ENCODE measurements around the gene NOMO2.
"Not testable (repeated sequence)": the region's sequence is repeated elsewhere in the genome, so short reads cannot be mapped to it uniquely, and the experiment has no call there.

The NOMO2 gene

DNA sequence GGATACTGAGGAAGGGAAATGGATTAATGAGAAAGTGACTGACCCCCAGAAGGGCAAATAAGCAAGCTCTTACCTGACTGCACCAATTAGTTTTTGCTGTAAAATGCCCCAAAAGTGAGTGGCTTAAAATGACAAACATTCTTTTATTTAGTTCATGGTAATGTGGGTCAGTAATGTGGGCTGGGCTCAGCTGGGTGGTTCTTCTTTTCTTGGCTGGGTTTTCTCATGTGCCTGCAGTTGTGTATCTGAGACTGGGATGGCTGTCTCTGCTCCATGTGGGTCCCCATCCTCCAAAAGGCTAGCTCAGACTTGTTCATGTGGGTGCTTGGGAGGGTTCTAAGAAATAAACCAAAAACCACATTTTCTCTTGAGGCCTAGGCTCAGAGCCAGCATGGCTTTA lies 29.5 kb upstream of the NOMO2 start:
- H3K9ac ChIP-seq (ENCODE audit: low read depth, low read length); H3K36me3 ChIP-seq (ENCODE audit: control insufficient read depth, insufficient read depth, low read length); H3K4me3 ChIP-seq (ENCODE audit: low read depth, low read length); H3K27me3 ChIP-seq (ENCODE audit: control insufficient read depth, insufficient read depth, low read length); H3K4me1 ChIP-seq (ENCODE audit: control insufficient read depth, insufficient read depth, low read length); H3K9me3 ChIP-seq (ENCODE audit: control insufficient read depth, insufficient read depth, low read length): not testable (repeated sequence)

DNA sequence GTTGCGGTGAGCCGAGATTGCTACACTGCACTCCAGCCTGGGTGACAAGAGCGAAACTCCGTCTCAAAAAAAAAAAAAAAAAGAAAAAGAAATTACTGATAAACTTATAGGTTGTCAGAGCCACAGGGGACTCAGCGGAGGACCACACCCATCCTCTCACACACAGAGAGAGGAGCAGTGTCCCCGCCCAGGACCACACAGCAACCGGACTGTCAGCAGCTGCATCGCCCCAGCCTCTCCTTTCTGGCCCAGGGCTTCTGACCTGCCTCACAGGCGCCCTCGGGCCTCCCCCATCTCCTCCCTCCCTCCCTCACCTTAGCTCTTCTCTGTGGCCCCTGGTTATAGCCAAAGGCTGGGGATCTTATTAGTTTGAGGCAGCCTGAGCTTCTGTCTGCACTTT lies 27.9 kb upstream of the NOMO2 start:
- H3K36me3 ChIP-seq (ENCODE audit: control insufficient read depth, insufficient read depth, low read length); H3K27me3 ChIP-seq (ENCODE audit: control insufficient read depth, insufficient read depth, low read length); H3K9me3 ChIP-seq (ENCODE audit: control insufficient read depth, insufficient read depth, low read length); H3K4me1 ChIP-seq (ENCODE audit: control insufficient read depth, insufficient read depth, low read length); H3K4me3 ChIP-seq (ENCODE audit: low read depth, low read length); H3K9ac ChIP-seq (ENCODE audit: low read depth, low read length): not testable (repeated sequence)

DNA sequence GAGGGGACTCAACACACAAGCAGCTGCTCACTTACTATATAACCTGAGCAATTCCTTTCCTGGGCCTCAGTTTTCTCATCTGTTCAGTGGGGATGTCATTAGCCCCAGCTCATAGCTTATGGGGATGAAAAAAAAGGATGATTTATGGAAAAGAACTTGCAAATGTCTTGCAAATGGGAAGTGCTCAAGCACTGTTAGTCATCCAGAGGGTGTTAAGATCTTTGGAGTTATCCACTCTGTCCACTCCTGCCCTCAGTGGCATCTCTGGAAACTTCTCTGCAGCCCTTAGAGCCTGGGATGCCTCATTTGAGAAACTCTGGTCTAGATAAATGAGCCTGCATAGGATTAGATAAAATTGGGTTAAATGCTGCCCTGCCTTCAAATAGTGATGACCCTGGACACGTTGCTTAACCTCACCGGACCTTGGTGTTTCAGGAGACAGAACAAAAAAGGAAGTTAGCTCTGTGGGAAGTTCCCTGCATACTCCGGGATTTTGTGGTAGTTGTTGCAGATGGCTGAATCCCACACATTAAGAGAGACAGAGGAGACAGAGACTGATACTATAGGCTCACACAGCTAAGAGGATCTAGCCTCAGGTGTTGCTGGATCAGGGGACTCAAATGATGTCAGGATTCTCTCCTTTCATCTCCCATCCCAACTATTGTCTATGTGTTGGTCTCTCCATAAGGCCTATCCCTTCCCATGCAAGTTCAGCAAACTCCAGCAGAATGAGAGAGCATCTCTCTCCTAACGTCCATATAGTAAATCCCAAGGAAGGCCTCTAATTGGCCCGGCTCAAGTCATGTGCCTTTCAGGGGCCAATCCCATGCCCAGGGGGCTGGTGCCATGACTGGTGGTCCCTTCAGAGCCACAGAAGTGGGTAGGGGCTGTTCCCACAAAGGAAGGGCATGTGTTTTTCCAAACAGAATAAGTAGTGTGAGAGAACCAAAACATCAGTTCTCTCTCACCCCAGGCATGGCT lies 25.0 kb upstream of the NOMO2 start:
- not testable (repeated sequence) for H3K9ac ChIP-seq (ENCODE audit: low read depth, low read length); H3K9me3 ChIP-seq (ENCODE audit: control insufficient read depth, insufficient read depth, low read length); H3K27me3 ChIP-seq (ENCODE audit: control insufficient read depth, insufficient read depth, low read length); H3K36me3 ChIP-seq (ENCODE audit: control insufficient read depth, insufficient read depth, low read length); H3K4me1 ChIP-seq (ENCODE audit: control insufficient read depth, insufficient read depth, low read length); H3K4me3 ChIP-seq (ENCODE audit: low read depth, low read length)

DNA sequence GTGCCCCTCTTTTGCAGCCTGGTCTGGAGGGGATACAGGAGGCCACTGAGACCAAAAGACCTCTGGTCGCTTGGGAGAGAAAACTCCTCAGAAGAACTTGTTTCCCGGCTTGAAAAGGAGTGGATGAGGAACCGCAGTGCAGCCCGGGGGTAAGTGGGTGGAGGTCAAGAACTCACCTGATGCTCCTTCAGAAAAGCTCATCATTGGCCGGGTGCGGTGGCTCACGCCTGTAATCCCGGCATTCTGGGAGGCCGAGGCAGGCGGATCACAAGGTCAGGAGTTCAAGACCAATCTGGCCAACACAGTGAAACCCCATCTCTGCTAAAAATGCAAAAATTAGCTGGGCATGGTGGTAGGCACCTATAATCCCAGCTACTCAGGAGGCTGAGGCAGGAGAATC lies 23.9 kb upstream of the NOMO2 start:
- H3K27me3 ChIP-seq (ENCODE audit: control insufficient read depth, insufficient read depth, low read length); H3K9ac ChIP-seq (ENCODE audit: low read depth, low read length); H3K9me3 ChIP-seq (ENCODE audit: control insufficient read depth, insufficient read depth, low read length); H3K36me3 ChIP-seq (ENCODE audit: control insufficient read depth, insufficient read depth, low read length); H3K4me1 ChIP-seq (ENCODE audit: control insufficient read depth, insufficient read depth, low read length); H3K4me3 ChIP-seq (ENCODE audit: low read depth, low read length): not testable (repeated sequence)

DNA sequence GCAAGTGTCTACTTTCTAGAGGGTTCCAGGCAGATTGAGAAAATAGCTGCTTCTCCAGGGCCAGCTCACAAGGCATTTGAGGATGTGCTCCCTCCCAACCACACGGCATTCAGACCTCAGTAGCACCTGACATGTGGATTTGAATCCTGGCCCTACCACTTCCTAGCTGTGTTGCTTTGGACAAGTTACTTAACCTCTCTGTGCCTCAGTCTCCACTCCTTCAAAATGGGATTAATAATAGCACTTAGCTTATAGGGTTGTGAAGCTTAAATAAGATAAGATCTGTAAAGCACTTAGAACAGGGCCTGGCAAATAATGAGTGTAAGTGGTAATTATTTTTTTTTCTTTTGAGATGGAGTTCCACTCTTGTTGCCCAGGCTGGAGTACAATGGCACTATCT lies 21.0 kb upstream of the NOMO2 start:
- no peak overlapping the region for H3K4me3 ChIP-seq (ENCODE audit: low read depth, low read length)
- H3K9me3 ChIP-seq (ENCODE audit: control insufficient read depth, insufficient read depth, low read length): no peaks in the 10 kb centered on the region
- no peaks in the 10 kb centered on the region for H3K4me1 ChIP-seq (ENCODE audit: control insufficient read depth, insufficient read depth, low read length)
- H3K27me3 ChIP-seq (ENCODE audit: control insufficient read depth, insufficient read depth, low read length): no peaks in the 10 kb centered on the region
- H3K36me3 ChIP-seq (ENCODE audit: control insufficient read depth, insufficient read depth, low read length): no peaks in the 10 kb centered on the region
- no peak overlapping the region for H3K9ac ChIP-seq (ENCODE audit: low read depth, low read length)

DNA sequence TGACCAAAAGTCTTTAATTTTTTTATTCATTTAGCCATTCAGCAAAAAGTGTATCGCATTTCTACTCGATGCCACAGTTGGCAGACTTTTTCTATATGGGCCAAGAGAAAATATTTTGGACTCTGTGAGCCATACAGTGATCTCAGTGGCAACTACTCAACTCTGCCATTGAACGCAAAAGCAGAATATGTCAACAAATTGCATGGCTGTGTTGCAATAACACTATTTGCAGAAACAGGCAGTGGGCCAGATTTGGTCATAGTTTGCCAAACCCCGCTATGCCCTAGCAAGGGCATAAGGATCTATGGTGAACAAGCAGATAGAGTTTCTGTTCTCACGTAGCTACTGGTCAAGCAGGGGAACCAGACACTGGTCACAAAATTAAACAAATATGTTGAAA lies 18.5 kb upstream of the NOMO2 start:
- H3K27me3 ChIP-seq (ENCODE audit: control insufficient read depth, insufficient read depth, low read length); H3K4me3 ChIP-seq (ENCODE audit: low read depth, low read length); H3K4me1 ChIP-seq (ENCODE audit: control insufficient read depth, insufficient read depth, low read length); H3K36me3 ChIP-seq (ENCODE audit: control insufficient read depth, insufficient read depth, low read length); H3K9ac ChIP-seq (ENCODE audit: low read depth, low read length); H3K9me3 ChIP-seq (ENCODE audit: control insufficient read depth, insufficient read depth, low read length): not testable (repeated sequence)

DNA sequence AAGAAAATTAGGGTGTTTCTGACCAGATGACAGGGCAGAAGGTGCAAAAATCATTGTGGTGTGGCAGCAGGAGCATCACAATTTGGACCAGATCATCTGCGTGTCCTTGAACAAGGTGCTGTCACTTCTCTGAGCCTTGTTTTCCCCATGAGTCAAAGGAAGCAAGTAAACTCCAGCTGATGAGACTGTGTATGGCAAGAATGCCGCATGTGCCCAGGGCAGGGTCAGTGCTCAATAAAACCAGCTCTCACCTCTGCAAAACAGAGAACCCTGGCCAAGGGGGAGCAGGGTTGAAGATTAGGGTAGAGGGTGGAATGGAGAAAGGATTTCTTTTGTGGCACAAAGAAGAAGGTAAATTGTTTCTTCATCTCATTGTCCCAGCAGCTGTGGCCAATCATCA lies 17.4 kb upstream of the NOMO2 start:
- H3K9me3 ChIP-seq (ENCODE audit: control insufficient read depth, insufficient read depth, low read length); H3K27me3 ChIP-seq (ENCODE audit: control insufficient read depth, insufficient read depth, low read length); H3K36me3 ChIP-seq (ENCODE audit: control insufficient read depth, insufficient read depth, low read length); H3K4me3 ChIP-seq (ENCODE audit: low read depth, low read length); H3K9ac ChIP-seq (ENCODE audit: low read depth, low read length); H3K4me1 ChIP-seq (ENCODE audit: control insufficient read depth, insufficient read depth, low read length): not testable (repeated sequence)

DNA sequence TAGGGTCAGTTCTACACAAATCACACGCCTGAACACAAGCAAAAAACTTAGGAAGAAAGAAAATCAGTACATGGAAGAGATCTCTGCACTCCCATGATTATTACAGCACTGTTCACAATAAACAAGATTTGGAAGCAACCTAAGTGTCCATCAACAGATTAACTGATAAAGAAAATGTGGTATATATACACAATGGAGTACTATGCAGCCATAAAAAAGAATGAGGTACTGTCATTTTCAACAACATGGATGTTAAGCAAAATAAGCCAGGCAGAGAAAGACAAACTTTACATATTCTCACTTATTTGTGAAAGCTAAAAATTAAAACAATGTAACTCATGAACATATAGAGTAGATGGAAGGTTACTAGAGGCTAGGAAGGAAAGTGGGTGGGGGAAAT lies 16.0 kb upstream of the NOMO2 start:
- not testable (repeated sequence) for H3K4me3 ChIP-seq (ENCODE audit: low read depth, low read length); H3K27me3 ChIP-seq (ENCODE audit: control insufficient read depth, insufficient read depth, low read length); H3K36me3 ChIP-seq (ENCODE audit: control insufficient read depth, insufficient read depth, low read length); H3K9me3 ChIP-seq (ENCODE audit: control insufficient read depth, insufficient read depth, low read length); H3K9ac ChIP-seq (ENCODE audit: low read depth, low read length); H3K4me1 ChIP-seq (ENCODE audit: control insufficient read depth, insufficient read depth, low read length)

DNA sequence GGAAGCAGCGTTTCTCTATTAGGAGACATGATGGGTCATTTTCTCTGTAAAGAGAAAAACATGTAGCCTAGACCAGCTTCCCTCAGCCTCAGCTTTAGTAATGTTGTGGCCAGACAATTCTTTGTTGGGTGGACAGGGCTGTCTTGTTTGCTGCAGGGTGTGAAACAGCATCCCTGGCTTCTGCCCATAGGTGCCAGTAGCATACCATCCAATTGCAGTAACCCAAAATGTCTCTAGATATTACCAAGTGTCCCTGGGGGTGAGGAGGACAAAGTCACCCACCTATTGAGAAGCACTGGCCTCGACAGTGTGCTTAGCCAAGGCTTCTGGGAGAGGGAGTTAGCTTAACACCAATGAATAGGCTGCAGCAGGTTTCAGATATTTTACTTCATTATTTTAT lies 14.0 kb upstream of the NOMO2 start:
- H3K27me3 ChIP-seq (ENCODE audit: control insufficient read depth, insufficient read depth, low read length); H3K36me3 ChIP-seq (ENCODE audit: control insufficient read depth, insufficient read depth, low read length); H3K9me3 ChIP-seq (ENCODE audit: control insufficient read depth, insufficient read depth, low read length); H3K4me1 ChIP-seq (ENCODE audit: control insufficient read depth, insufficient read depth, low read length); H3K9ac ChIP-seq (ENCODE audit: low read depth, low read length); H3K4me3 ChIP-seq (ENCODE audit: low read depth, low read length): not testable (repeated sequence)

DNA sequence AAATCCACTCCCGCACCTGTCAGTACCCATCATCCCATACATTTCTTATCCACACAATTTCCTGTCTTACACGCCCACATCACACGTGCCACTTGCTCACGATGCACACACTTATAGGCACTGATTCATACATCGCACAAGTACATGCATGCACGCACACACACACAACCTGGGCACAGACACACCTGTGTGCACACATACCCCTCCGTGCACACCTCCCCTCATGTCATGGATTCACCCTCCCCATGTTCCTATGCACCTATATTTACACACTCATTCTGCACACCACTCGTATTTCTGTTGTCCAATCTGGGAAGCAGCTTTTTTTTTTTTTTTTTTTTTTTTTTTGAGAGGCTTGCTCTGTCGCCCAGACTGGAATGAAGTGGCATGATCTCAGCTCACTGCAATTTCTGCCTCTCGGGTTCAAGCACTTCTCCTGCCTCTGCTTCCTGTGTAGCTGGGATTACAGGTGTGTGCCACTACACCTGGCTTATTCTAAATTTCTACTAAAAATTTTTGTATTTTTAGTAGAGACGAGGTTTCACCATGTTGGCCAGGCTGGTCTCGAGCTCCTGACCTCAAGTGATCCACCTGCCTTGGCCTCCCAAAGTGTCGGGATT lies 13.5 kb upstream of the NOMO2 start:
- not testable (repeated sequence) for H3K27me3 ChIP-seq (ENCODE audit: control insufficient read depth, insufficient read depth, low read length); H3K9me3 ChIP-seq (ENCODE audit: control insufficient read depth, insufficient read depth, low read length); H3K4me3 ChIP-seq (ENCODE audit: low read depth, low read length); H3K9ac ChIP-seq (ENCODE audit: low read depth, low read length); H3K4me1 ChIP-seq (ENCODE audit: control insufficient read depth, insufficient read depth, low read length); H3K36me3 ChIP-seq (ENCODE audit: control insufficient read depth, insufficient read depth, low read length)

DNA sequence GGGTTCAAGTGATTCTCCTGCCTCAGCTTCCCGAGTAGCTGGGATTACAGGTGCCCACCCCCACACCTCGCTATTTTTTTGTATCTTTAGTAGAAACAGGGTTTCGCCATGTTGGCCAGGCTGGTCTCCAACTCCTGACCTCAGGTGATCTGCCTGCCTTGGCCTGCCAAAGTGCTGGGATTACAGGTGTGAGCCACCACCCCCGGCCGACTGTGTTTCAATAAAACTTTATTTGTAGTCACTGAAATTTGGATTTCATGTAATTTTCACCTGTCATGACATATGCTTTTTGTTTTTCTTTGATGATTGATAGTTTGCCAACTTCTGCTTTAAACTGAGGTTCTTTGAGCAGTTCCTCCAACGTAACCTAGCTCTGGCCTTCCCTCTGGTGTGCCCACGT lies 12.0 kb upstream of the NOMO2 start:
- H3K4me3 ChIP-seq (ENCODE audit: low read depth, low read length); H3K9me3 ChIP-seq (ENCODE audit: control insufficient read depth, insufficient read depth, low read length); H3K36me3 ChIP-seq (ENCODE audit: control insufficient read depth, insufficient read depth, low read length); H3K27me3 ChIP-seq (ENCODE audit: control insufficient read depth, insufficient read depth, low read length); H3K4me1 ChIP-seq (ENCODE audit: control insufficient read depth, insufficient read depth, low read length); H3K9ac ChIP-seq (ENCODE audit: low read depth, low read length): not testable (repeated sequence)

DNA sequence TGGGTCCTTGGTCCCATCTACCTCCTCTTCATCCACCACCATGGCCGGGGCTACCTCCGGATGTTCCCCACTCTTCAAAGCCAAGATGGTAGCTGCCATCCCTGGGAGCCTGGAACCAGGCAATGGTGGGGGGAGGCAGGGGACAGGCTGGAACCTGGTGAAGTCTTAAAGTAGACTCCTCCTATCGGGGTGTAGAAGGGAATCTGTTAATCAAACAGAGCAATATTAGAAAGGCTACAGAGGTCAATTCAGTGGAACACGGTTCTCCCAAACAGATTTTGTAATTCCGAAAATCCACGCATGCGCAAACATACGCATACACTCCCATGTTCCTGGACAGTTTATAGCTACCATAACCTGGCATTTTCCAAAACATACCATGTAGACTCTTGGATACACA lies 11.1 kb upstream of the NOMO2 start:
- H3K27me3 ChIP-seq (ENCODE audit: control insufficient read depth, insufficient read depth, low read length): not testable (repeated sequence)

More for the DNA sequence above, 11.1 kb upstream of the NOMO2 start:
- H3K4me1 ChIP-seq (ENCODE audit: control insufficient read depth, insufficient read depth, low read length); H3K4me3 ChIP-seq (ENCODE audit: low read depth, low read length); H3K9me3 ChIP-seq (ENCODE audit: control insufficient read depth, insufficient read depth, low read length); H3K9ac ChIP-seq (ENCODE audit: low read depth, low read length); H3K36me3 ChIP-seq (ENCODE audit: control insufficient read depth, insufficient read depth, low read length): not testable (repeated sequence)

Measured in iPS-15b (cell line).